GM19023 (cell line): ENCODE data around the gene GDF11.
A peak's percentile ranks its signal among the peaks of the same experiment; 100 is the strongest.

Experiments used
- ATAC-seq: cut with Tn5 transposase; IDR thresholded peaks from one replicate; pipeline ENCODE4 v1.9.1; 2021; ENCODE audit warnings: mild to moderate bottlenecking, moderate library complexity; ENCODE audit not compliant: unreplicated experiment

GDF11 gene

GRCh38 chr12:55722948-55723347 is 20.0 kb upstream of the GDF11 start:
- no peak for ATAC-seq

GRCh38 chr12:55723516-55724225 is 19.3 kb upstream of the GDF11 start:
- ATAC-seq, result no peak

GRCh38 chr12:55724226-55724939 is 18.5 kb upstream of the GDF11 start:
- no peak for ATAC-seq

- ATAC-seq, result no peak
Measured at GRCh38 chr12:55724940-55725309, 18.0 kb upstream of the GDF11 start.

- ATAC-seq, result no peak
Measured at GRCh38 chr12:55725556-55725955, 17.4 kb upstream of the GDF11 start.

GRCh38 chr12:55726971-55727370 is 16.0 kb upstream of the GDF11 start:
- no peak for ATAC-seq

- ATAC-seq, result no peak
Measured at GRCh38 chr12:55727643-55728185, 15.2 kb upstream of the GDF11 start.

- ATAC-seq, result peak; percentile 14
Measured at GRCh38 chr12:55728186-55728938, 14.6 kb upstream of the GDF11 start.

- peak; percentile 64 for ATAC-seq
Measured at GRCh38 chr12:55728939-55729818, 13.7 kb upstream of the GDF11 start, which contains the start of gene CD63. Gene CD63, minus strand, starts transcription at chr12:55729009. Its CDS starts 668 bp downstream, at chr12:55728341.

- ATAC-seq, result peak; percentile 45
Measured at GRCh38 chr12:55729819-55730818, 12.8 kb upstream of the GDF11 start.

GRCh38 chr12:55732288-55732687 is 10.6 kb upstream of the GDF11 start:
- ATAC-seq, result no peak

- ATAC-seq, result no peak
Measured at GRCh38 chr12:55733021-55733555, 9.8 kb upstream of the GDF11 start.

- no peak for ATAC-seq
Measured at GRCh38 chr12:55733858-55734257, 9.1 kb upstream of the GDF11 start.

- no peak for ATAC-seq
Measured at GRCh38 chr12:55734595-55734994, 8.3 kb upstream of the GDF11 start.

GRCh38 chr12:55736076-55736475 is 6.8 kb upstream of the GDF11 start:
- ATAC-seq, result no peak

GRCh38 chr12:55736780-55737580 is 5.9 kb upstream of the GDF11 start:
- peak; percentile 38 for ATAC-seq

GRCh38 chr12:55737581-55738122 is 5.3 kb upstream of the GDF11 start:
- ATAC-seq, result no peak
